Gastrocnemius medialis (tissue), 4 donors: ENCODE measurements around the gene MORN5. TPM values are rescaled to one million over a fixed set of nuclear protein-coding genes. Genes with fewer than 3 reads are reported as not detected.

Experiments used
- ATAC-seq, 2 donors: fragments of 150-250 bp; one replicate each; pipeline ENCODE4 v1.9.1; 2016
- DNase-seq, 2 donors: peaks; one replicate each; pipeline ENCODE4 v3.0.0-alpha.2; 2019
- H3K27ac ChIP-seq, 4 donors: fragments of 200-600 bp; sonication (generic); 1 replicate in 1 of 4; 2 replicates in 3 of 4; pipeline ENCODE4 v1.5.1; 2016 to 2018; ENCODE audit warnings: mild to moderate bottlenecking in 2 of 4, moderate library complexity in 1 of 4
- H3K27me3 ChIP-seq, 3 donors: fragments of 200-600 bp; sonication (generic) in 2 of 3; 1 replicate in 1 of 3; 2 replicates in 2 of 3; pipeline versions ENCODE4 v1.5.1 to v1.6.0; 2016 to 2019; ENCODE audit warnings: mild to moderate bottlenecking in 1 of 3, moderate library complexity in 1 of 3
- H3K36me3 ChIP-seq, 2 donors: fragments of 200-600 bp; sonication (generic) in 1 of 2; one replicate each; pipeline ENCODE4 v1.5.1; 2017 to 2018
- H3K4me1 ChIP-seq, 2 donors: fragments of 200-600 bp; sonication (generic) in 1 of 2; one replicate each; pipeline ENCODE4 v1.5.1; 2016 to 2017; ENCODE audit warnings: mild to moderate bottlenecking in 2 of 2
- H3K4me3 ChIP-seq, 4 donors: fragments of 200-600 bp; sonication (generic) in 3 of 4; 1 replicate in 1 of 4; 2 replicates in 3 of 4; pipeline ENCODE4 v1.5.1; 2016 to 2019; ENCODE audit warnings: mild to moderate bottlenecking in 2 of 4
- H3K9me3 ChIP-seq, 3 donors: fragments of 200-600 bp; sonication (generic) in 2 of 3; 1 replicate in 1 of 3; 2 replicates in 2 of 3; pipeline ENCODE4 v1.5.1; 2016 to 2019
- POLR2A ChIP-seq, 2 donors: fragments of 450-650 bp; IDR thresholded peaks; one replicate each; pipeline ENCODE4 v1.6.1; 2017; ENCODE audit warnings: antibody characterized with exemption in 2 of 2, mild to moderate bottlenecking in 2 of 2, moderate library complexity in 2 of 2
- in situ Hi-C, 4 donors: fragments of 200-750 bp; cut with MboI; loops; one replicate each; pipeline versions ENCODE4 v1.15.0 to v1.8.0; 2017; ENCODE audit warnings: low sequenced_read_pairs in 4 of 4
- intact Hi-C: fragments of 100-400 bp; cut with DNase I; formaldehyde crosslinking; loops from one replicate; pipeline ENCODE4 v1.15.1; 2023; ENCODE audit warnings: low total_unique reads
- total RNA-seq, 4 donors: library from RNA; depleted of rRNA; stranded (reverse); fragments of >200 nt; gene quantifications; one replicate each; pipeline versions ENCODE4 v1.1.0 to v1.2.3, GENCODE V29; 2016
- TF ChIP-seq, protein P1 (sequence below), 5 experiments: fragments of 450-650 bp in 3 of 5; fragments of 200-600 bp in 2 of 5; sonication (generic) in 2 of 5; IDR thresholded peaks in 4 of 5; conservative IDR thresholded peaks in 1 of 5; 1 replicate in 4 of 5; 2 replicates in 1 of 5; pipeline ENCODE4 v1.5.1; 2016 to 2019; ENCODE audit warnings: antibody characterized with exemption in 5 of 5, mild to moderate bottlenecking in 3 of 5, moderate library complexity in 3 of 5

Gene MORN5
- total RNA-seq, 4 donors from 2014 or later = not detected

GRCh38 chr9:122232796-122233306, 73.1 kb downstream of the MORN5 start:
- DNase-seq = no peak
- Histone ChIP-seq H3K27ac (no peak overlapping the region), H3K36me3 (no peaks in the 10 kb centered on the region), H3K27me3 (peaks cover 26 to 30% (median 27%) of the 10 kb centered on the region in 3 donors), H3K9me3 (no peaks in the 10 kb centered on the region), H3K4me1 (peaks cover 0 to 9% of the 10 kb centered on the region in 2 donors), H3K4me3 (no peak overlapping the region)
- in situ Hi-C loops (no loop called here), intact Hi-C loops (no loop called here)
- no peak for TF ChIP-seq POLR2A (IDR thresholded peaks at IDR 0.05)
- TF ChIP-seq, protein P1, sequence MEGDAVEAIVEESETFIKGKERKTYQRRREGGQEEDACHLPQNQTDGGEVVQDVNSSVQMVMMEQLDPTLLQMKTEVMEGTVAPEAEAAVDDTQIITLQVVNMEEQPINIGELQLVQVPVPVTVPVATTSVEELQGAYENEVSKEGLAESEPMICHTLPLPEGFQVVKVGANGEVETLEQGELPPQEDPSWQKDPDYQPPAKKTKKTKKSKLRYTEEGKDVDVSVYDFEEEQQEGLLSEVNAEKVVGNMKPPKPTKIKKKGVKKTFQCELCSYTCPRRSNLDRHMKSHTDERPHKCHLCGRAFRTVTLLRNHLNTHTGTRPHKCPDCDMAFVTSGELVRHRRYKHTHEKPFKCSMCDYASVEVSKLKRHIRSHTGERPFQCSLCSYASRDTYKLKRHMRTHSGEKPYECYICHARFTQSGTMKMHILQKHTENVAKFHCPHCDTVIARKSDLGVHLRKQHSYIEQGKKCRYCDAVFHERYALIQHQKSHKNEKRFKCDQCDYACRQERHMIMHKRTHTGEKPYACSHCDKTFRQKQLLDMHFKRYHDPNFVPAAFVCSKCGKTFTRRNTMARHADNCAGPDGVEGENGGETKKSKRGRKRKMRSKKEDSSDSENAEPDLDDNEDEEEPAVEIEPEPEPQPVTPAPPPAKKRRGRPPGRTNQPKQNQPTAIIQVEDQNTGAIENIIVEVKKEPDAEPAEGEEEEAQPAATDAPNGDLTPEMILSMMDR (IDR thresholded peaks at IDR 0.05 in 4 of 5, conservative IDR thresholded peaks at IDR 0.05 in 1 of 5) = no peak
- no peak for ATAC-seq

DNA sequence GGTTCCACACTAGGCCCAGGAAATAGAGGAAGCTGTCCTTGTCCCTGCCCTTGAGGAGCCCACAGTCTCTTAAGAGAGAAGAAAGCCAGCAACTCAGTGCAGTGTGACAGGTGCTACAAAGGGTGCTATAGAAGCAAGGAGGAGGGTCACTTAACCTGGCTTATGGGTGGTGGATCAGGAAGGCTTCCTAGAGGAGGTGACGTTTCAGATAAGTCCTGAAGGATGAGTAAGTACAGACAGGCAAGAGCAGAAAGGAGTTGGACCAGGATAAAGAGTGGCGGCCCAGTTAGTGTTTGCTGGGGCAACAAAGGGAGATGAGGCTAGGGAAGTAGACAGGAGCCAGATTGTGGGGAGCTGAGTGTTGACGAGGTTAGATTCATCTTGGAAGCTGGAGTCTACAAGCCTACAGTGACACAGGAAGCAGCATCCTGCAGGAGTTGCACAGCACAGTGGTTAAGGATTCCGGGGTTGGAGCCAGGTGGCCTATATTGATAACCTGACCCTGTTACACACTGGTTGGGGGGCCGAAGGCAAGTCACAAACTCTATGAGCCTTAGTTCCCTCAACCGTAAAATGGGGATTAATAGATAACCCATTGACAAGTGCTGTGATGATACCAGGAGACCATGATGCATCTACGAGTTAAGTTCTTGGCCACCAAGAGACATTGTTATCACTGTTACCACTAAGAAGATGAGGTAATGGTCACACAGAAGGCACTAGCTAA, 74.5 kb downstream of the MORN5 start:
- peaks cover 0 to 8% of the 10 kb centered on the region in 2 donors for H3K36me3 ChIP-seq
- H3K4me1 ChIP-seq = no peaks in the 10 kb centered on the region
- TF ChIP-seq, protein P1 (IDR thresholded peaks at IDR 0.05 in 4 of 5, conservative IDR thresholded peaks at IDR 0.05 in 1 of 5) = no peak
- no peak for TF ChIP-seq POLR2A (IDR thresholded peaks at IDR 0.05)
- in situ Hi-C loops = no loop called here
- no peak overlapping the region for H3K27ac ChIP-seq
- no peak overlapping the region for H3K4me3 ChIP-seq
- intact Hi-C loops = no loop called here
- peaks cover 16 to 17% (median 16%) of the 10 kb centered on the region in 3 donors for H3K27me3 ChIP-seq
- ATAC-seq = no peak
- H3K9me3 ChIP-seq = no peaks in the 10 kb centered on the region
- DNase-seq = no peak

- intact Hi-C loops (no loop called here), in situ Hi-C loops (no loop called here)
- ATAC-seq = no peak
- TF ChIP-seq, protein P1 (IDR thresholded peaks at IDR 0.05 in 4 of 5, conservative IDR thresholded peaks at IDR 0.05 in 1 of 5) = no peak
- TF ChIP-seq POLR2A (IDR thresholded peaks at IDR 0.05) = no peak
- Histone ChIP-seq H3K27ac (no peak overlapping the region), H3K36me3 (peaks cover 0 to 29% of the 10 kb centered on the region in 2 donors), H3K4me3 (no peak overlapping the region), H3K9me3 (no peaks in the 10 kb centered on the region), H3K4me1 (no peaks in the 10 kb centered on the region), H3K27me3 (no peaks in the 10 kb centered on the region)
- DNase-seq = no peak
Measured at GRCh38 chr9:122236681-122237080, 77.0 kb downstream of the MORN5 start.

GRCh38 chr9:122239722-122240121, 80.0 kb downstream of the MORN5 start:
- Histone ChIP-seq H3K4me3 (no peak overlapping the region), H3K27me3 (no peaks in the 10 kb centered on the region), H3K27ac (no peak overlapping the region), H3K9me3 (no peaks in the 10 kb centered on the region), H3K36me3 (peaks cover 0 to 58% of the 10 kb centered on the region in 2 donors), H3K4me1 (no peaks in the 10 kb centered on the region)
- intact Hi-C loops = no loop called here
- ATAC-seq (peak in 1 of 2 donors; percentile 82), DNase-seq (peak in 1 of 2 donors; percentile 28)
- TF ChIP-seq POLR2A (IDR thresholded peaks at IDR 0.05) = no peak
- TF ChIP-seq, protein P1 (IDR thresholded peaks at IDR 0.05 in 4 of 5, conservative IDR thresholded peaks at IDR 0.05 in 1 of 5) = no peak
- in situ Hi-C loops = no loop called here
